Right ventricle myocardium inferior (tissue), 1 donor: ENCODE data around the gene ART3. TPM values are rescaled to one million over a fixed set of nuclear protein-coding genes. Genes with fewer than 3 reads are reported as not detected.

Experiments
- ATAC-seq: fragments of 200-7000 bp; cut with Tn5 transposase; one replicate; pipeline ENCODE4 v1.9.1; 2020; ENCODE audit warnings: mild to moderate bottlenecking, moderate library complexity
- DNase-seq: peaks from one replicate; pipeline ENCODE4 v3.0.0; 2021; ENCODE audit errors: missing footprints
- intact Hi-C: fragments of 100-400 bp; cut with DNase I; formaldehyde crosslinking; loops from one replicate; pipeline ENCODE4 v1.11.0; 2022
- total RNA-seq: library from RNA; stranded (reverse); fragmentation: NEBNext Ultra II Directional; extraction: Animal tissue kit (Norgen Biotek cat#: 25700); gene quantifications from one replicate; pipeline ENCODE4 v1.2.1, GENCODE V29; 2021
- donor health status: DM: no; HTN: yes; CAD: no; lungs with severe emphysema.

Gene ART3
- total RNA-seq, 1 donor from 2014 or later: 136 TPM

DNA sequence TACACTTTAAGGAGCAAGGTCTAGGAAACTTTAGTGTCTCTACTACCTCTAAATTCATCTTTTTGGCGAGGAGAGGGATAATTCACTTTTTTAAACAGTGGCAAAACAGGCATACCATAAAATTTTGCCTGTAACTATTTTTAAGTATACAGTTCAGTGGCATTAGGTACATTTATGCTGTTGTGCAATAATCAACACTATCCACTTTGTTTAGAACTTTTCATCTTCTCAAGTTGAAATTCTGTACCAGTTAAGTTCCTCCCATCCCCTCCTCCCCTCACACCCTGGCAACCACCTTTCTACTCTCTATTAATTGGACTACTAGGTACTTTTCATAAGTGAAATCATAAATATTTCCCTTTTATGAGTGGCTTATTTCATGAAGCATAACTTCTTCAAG is 42.3 kb downstream of the ART3 start:
- no peak for DNase-seq
- intact Hi-C loops: no loop called here
- ATAC-seq: no peak

DNA sequence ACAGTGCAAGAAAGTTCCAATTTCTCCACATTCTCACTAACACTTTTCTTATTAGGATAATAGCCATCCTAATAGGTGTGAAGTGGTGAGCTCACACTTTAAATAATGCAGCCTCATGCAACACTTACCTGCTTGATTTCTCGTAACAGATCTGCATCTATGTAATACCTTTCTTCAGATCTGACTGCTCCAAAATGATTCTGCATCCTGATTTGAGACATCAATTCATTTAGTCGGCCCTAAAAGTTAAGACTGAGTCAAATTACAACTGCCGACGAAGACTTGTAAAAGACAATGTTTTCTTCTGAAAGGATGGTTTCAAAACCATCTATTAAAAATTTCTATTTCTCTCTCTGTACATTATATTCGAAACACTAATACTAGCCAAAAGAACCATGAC is 43.0 kb downstream of the ART3 start:
- no peak for ATAC-seq
- intact Hi-C loops: no loop called here
- no peak for DNase-seq

DNA sequence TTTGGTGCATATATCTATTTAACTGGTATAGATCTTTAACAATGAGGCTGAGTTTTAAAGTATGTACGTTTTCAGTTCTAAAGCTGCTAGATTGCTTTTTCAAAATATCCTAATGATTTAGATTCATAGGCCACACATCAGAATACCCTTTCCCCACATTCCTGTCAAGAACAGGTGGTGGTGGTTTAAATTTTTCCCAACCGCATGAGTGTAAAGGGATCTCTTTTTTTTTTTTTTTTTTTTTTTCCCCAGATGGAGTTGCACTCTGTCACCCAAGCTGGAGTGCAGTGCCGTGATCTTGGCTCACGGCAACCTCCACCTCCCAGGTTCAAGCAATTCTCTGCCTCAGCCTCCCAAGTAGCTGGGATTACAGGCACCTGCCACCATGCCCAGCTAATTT is 45.7 kb downstream of the ART3 start:
- intact Hi-C loops: no loop called here
- ATAC-seq (no peak), DNase-seq (no peak)

DNA sequence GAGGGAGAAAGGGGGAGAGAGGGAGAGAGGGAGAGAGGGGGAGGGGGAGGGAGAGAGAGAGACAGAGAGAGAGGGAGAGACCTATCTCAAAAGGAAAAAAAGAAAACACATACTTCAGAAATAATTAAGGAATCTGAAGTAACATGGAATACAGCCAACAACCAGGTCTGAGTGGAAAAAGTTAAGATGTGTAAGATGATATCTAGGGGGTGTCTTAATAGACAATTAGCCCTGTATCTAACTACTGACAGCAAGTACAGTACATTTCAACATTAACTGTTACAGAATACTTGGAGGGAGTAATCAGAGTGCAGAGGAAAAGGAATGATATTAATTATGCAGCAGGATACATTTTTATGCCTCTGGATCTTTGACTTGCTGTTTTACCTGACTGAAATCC is 51.3 kb downstream of the ART3 start:
- ATAC-seq: no peak
- intact Hi-C loops: no loop called here
- no peak for DNase-seq

DNA sequence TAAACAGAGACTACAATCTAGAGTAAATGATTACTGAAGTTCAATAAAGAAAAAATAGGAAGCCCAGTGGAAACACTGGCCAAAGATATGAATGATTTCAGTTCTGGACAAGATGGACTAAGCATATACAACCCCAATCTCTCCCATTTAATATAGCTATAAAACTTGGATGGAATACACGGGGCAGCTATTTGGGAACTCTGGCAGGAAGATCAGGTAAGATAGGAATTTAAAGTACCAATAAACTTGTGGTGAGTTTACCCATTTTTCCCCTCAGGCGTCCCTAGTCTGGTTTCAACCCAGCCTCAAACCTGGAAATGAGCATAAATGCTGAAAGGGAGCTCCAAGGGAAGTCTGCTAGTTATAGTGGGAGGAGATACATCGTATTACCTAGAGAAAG is 53.2 kb downstream of the ART3 start:
- ATAC-seq (no peak), DNase-seq (no peak)
- intact Hi-C loops: no loop called here

DNA sequence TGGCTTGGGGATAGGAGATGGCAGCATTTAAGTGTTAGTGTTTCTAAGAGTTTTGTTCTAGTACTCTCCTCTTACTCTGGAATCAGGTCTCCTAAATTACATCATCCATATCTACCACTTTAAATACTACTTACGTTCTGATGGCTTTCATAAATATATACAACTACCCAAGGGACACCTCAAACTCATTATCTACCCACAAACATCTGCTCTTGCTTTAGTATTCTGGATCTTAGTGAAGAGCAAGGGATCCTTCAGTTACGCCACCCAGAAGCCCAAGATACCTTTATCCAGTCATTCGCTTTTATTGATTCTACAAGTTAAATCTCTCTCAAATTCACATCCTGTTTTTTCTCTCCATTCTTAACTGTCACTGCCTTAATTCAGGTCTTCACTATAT is 66.7 kb downstream of the ART3 start:
- DNase-seq (no peak), ATAC-seq (no peak)
- intact Hi-C loops: no loop called here

DNA sequence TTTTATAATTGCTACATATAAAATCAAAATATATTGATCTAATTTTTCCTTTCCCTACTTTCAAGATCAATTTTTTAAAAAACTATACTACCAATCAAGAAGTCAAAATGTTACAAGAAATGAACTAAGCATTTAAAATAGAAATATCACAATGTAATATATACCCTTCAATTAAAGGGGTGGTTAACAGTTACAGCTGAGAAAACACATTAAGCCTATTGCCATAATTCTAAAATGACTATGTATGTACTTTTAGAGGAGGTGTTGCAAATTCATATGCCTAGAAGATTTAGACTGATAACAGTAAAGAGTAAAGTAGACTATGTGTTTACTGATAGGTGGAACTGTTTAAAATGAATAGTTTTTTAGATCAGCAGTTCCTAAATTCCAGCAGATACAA is 70.0 kb downstream of the ART3 start:
- no peak for ATAC-seq
- DNase-seq: no peak
- intact Hi-C loops: no loop called here

DNA sequence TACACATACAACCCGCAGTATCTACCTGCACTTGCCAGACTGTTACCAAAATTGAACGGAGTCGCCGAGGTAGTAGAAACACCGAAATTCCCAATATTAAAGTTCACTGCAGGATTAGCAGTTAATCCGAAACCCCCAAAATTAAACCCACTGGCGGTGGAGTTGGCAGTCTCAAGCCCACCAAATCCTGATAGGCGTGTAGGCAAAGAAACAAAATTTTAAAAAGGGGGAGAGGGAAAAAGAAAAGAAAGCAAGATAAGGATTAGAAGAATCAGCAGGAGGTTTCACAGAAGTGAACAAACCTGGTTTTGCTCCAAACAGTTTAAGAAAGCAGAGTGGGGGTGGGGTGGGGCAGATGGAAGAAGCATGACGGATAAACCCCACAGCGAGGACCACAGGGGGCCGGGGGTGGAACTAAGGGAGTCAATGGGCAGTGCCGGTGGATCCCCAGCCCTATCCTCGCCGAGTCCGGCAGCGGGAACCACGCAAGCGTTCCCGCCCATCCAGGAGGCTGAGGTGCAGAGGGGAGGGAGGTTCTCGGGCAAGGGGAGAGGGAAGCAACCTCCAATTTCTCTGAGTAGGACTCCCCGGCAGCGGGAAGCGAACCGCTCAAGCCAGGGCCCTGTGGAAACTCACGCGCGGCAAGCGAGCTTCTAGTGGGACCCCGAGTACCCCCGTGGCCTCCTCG is 73.1 kb downstream of the ART3 start:
- peak; percentile 59 for ATAC-seq
- peak; percentile 74 for DNase-seq
- intact Hi-C loops: loop anchor here (1.0 kb wide), 1 partner anchor 66 kb away; the partner anchor contains the start of gene SCARB2

DNA sequence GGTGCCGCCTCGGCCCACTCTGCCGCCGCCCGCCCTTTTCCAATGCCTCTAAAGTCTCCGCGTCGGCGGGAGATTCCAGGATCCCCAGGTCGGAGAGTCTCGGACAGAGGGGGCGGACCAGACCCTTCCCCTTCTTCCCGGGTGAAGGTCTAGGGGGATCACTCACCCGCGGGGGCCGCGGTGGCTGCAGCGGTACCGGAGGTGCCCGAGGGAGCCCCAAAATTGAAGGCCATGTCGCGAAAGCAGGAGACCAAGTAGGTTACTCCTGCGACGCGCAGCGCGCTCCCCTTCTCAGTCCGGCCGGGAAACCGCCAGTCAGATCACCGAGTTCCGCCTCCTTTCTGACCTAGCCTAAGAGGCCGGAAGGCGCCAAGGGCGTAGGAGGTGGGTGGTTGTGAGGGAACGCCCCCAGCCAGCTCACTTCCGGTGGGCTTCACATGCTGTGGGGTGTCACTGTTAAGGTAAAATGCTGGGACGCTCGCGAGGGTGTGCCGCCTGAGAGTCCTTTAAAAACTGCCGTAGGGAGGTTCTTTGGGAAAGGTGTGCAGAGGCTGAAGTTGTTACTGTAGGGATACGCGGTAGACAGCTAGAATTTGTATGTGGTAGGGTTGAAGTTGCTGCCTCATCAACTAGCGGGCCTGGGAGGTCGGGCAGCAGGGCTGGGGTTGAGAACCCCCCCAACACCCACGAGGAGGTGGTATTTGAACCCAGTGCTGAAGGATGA is 73.8 kb downstream of the ART3 start, which contains the start of gene NUP54:
Gene NUP54 (minus strand): TSS at position 256 of the 724 bp plus-strand sequence. CDS start 23 bp downstream, at position 233.
- DNase-seq: peak; percentile 97
- intact Hi-C loops: loop anchor here (1.0 kb wide), 1 partner anchor 65 kb away; the partner anchor contains the start of gene SCARB2
- peak; percentile 99 for ATAC-seq

DNA sequence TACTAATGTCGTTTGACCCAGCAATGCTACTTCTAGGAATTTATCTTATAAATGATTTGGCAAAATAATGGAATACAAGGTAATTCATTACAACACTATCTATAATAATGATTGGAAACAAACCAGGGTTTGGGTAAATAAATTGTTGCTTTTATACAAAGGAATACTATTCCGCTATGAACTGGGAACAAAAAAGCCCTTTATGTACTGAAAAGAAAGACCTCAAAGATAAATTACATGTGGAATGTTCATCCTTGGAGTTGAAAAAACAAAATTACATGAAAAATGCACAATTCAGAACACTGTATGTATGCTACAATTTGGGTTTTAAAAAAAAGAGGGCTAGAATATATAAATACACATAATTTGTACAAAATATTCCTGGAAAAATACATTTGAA is 78.8 kb downstream of the ART3 start:
- ATAC-seq (no peak), DNase-seq (no peak)
- intact Hi-C loops: no loop called here

DNA sequence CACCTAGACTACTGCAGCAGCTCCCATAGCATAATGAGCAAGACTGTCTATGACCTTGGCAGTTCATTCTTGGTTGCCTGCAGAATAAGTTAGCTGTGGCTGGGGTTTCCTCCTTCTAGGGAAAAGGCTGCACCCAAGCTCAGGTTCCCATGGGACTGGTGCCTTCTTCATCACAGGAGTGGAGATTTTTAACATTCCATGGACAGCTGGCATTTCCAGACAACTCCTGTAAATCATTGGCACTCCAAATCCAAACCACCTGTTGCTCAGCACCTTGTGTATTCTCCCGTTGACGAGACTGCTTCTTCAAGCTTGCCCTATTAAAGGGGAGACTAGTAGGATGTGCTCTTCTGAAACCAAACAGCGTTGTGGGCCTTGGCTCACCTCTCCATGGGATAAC is 81.5 kb downstream of the ART3 start:
- DNase-seq (no peak), ATAC-seq (no peak)
- intact Hi-C loops: no loop called here

DNA sequence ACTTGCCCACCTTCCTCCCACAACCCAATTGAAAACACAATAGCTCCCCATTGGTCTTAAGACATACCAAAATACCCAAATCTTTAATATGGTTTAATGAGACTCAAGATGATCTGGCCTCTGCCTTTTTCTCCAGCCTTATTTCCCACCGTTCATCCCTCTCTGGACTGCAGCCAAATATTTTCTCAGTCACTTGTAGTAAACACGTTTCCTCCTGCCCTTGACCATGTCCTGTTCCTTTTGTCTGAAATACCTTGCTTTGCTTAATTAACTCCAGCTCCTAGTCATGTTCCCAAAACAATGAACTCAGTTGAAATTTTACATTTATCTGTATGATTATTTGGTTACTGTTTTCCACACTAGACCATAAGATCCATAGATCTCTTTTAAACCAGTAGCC is 82.1 kb downstream of the ART3 start:
- ATAC-seq: no peak
- DNase-seq: no peak
- intact Hi-C loops: no loop called here

DNA sequence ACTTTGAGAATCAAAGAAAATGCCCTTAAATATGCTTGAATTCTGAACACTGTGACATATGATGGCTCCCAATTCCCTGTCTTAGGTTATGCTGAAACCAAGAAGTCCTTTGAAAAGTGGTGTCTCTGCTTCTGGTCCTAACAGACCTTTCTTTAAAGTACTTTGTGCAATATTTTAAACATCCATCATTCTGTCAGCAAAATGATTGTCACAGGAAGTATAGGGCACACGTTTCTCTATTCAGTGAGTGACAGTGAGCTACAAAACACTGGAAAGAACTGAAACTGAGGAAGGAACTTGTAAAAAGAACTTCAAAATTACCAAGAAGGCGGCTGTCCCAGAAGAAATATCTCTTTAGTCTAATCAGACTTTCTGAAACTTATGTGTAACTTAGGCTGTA is 85.8 kb downstream of the ART3 start:
- intact Hi-C loops: no loop called here
- ATAC-seq: no peak

More for the DNA sequence above, 85.8 kb downstream of the ART3 start:
- no peak for DNase-seq

Other genes starting within 250 kb of the ART3 start
- not detected for gene PPEF2, start 172.3 kb upstream of the ART3 start, total RNA-seq
- 9.1 TPM for gene NAAA, start 133.7 kb upstream of the ART3 start, total RNA-seq
- gene SDAD1, start 83.8 kb upstream of the ART3 start, total RNA-seq: 20.3 TPM
- gene CXCL9, start 67.2 kb upstream of the ART3 start, total RNA-seq: 0.35 TPM
- not detected for gene CXCL10, start 51.2 kb upstream of the ART3 start, total RNA-seq
- not detected for gene CXCL11, start 38.6 kb upstream of the ART3 start, total RNA-seq
- 21.6 TPM for gene NUP54, start 73.7 kb downstream of the ART3 start, total RNA-seq
- 102 TPM for gene SCARB2, start 139.1 kb downstream of the ART3 start, total RNA-seq
- gene FAM47E, start 177.0 kb downstream of the ART3 start, total RNA-seq: 2.4 TPM
- gene STBD1, start 232.0 kb downstream of the ART3 start, total RNA-seq: 29.4 TPM